ENCODE measurements around the gene OR5B17. TPM values are rescaled to one million over a fixed set of nuclear protein-coding genes. Genes with fewer than 3 reads are reported as not detected.

Gene OR5B17
- total and polyA plus RNA-seq, 9 of the 15 experiments (the other 6 are each of a cell fraction or from before 2014, with no cell fraction given) = not detected

GRCh38 chr11:58316142-58316541 lies 42.7 kb downstream of the OR5B17 start:
- H3K9me3 ChIP-seq (replicated peaks; ENCODE audit: control insufficient read depth, insufficient read depth, low read depth, low read length) = no peaks in the 10 kb centered on the region; the same call in 1 of the 2 replicates
- no peaks in the 10 kb centered on the region for H3K36me3 ChIP-seq (ENCODE audit: control insufficient read depth, insufficient read depth, low read length)
- H3K27ac ChIP-seq (ENCODE audit: extremely low read depth, low read depth, low read length) = no peak overlapping the region
- H3K27me3 ChIP-seq (ENCODE audit: control insufficient read depth in 2 of 2, insufficient read depth in 2 of 2, low read length in 2 of 2) = no peaks in the 10 kb centered on the region
- POLR2A ChIA-PET = interaction anchor here (0.7 kb wide), 1 partner anchor 237 kb away, joined by 3 read pairs; no protein-coding TSS in a partner anchor
- H3K9ac ChIP-seq (ENCODE audit: insufficient read depth in 1 of 2, low read depth in 2 of 2, low read length in 2 of 2) = no peak overlapping the region
- ATAC-seq (no peak), DNase-seq (ENCODE audit: extremely low read depth in 1 of 4, low spot score in 3 of 4) (no peak), FAIRE-seq (no peak)
- no peaks in the 10 kb centered on the region for H3K79me2 ChIP-seq (ENCODE audit: control insufficient read depth, insufficient read depth, low read length)
- no peaks in the 10 kb centered on the region for H3K4me1 ChIP-seq (replicated peaks in 1 of 2; ENCODE audit: control insufficient read depth in 2 of 2, insufficient read depth in 2 of 2, low read length in 2 of 2)
- intact Hi-C loops (cut with micrococcal nuclease) (no loop called here), in situ Hi-C loops (cut with MboI) (no loop called here)
- no peak overlapping the region for H3K4me3 ChIP-seq
- 2% methylated on average over 2 of the region's 2 CpGs for WGBS (ENCODE audit: insufficient coverage, low coverage, missing lambda C conversion rate)
- H3K9me1 ChIP-seq (ENCODE audit: control insufficient read depth, insufficient read depth, low read length) = no peaks in the 10 kb centered on the region
- BruUV-seq (replicated peaks) = no TSS peak
- H3K4me2 ChIP-seq (ENCODE audit: insufficient read depth, low read length) = no peak overlapping the region
- H4K20me1 ChIP-seq (replicated peaks; ENCODE audit: control insufficient read depth, insufficient read depth, low read length) = no peaks in the 10 kb centered on the region
- CTCF ChIA-PET (ENCODE audit: low intra/inter-chr PET ratio) = no interaction called here
- TF ChIP-seq LCOR (CRISPR knock-in tag; IDR thresholded peaks at IDR 0.05) = no peak
- TF ChIP-seq PREB (CRISPR knock-in tag; IDR thresholded peaks at IDR 0.05) = no peak
- no peak for TF ChIP-seq EZH2 (IDR thresholded peaks at IDR 0.05; ENCODE audit: borderline replicate concordance, low read depth, low read length)
- no peak overlapping the region for H2AFZ ChIP-seq (ENCODE audit: low read depth, low read length)

Other genes with a start within 250 kb of the OR5B17 start
Only the 7 nearest of the 12 such genes appear.
- gene OR1S1, start 146.3 kb downstream of the OR5B17 start, total RNA-seq (2014; rRNA removed) = not detected in 2 replicates
- not detected in 2 replicates for gene OR1S1, start 146.3 kb downstream of the OR5B17 start, total RNA-seq (2014; rRNA removed; fragmentation: Illumina TruSeq; extraction: Trizol)
- not detected in 2 replicates for gene OR1S1, start 146.3 kb downstream of the OR5B17 start, total RNA-seq (2015; rRNA removed; fragmentation: Illumina TruSeq; extraction: Trizol)
- not detected in 2 replicates for gene OR1S1, start 146.3 kb downstream of the OR5B17 start, total RNA-seq (2021)
- not detected in 2 replicates for gene OR1S1, start 146.3 kb downstream of the OR5B17 start, polyA plus RNA-seq (2011; rRNA removed)
- gene OR1S1, start 146.3 kb downstream of the OR5B17 start, polyA plus RNA-seq (2014; fragmentation: Illumina TruSeq; extraction: Trizol) = not detected in 2 replicates
- not detected for gene OR1S1, start 146.3 kb downstream of the OR5B17 start, polyA plus RNA-seq (2014; fragmentation: Nextera tagmentation; extraction: Ambion mirVana)
- gene OR1S1, start 146.3 kb downstream of the OR5B17 start, polyA plus RNA-seq (2014; rRNA removed) = not detected in 2 replicates
- not detected in 2 replicates for gene OR10Q1, start 130.2 kb downstream of the OR5B17 start, total RNA-seq (2014; rRNA removed)
- not detected in 2 replicates for gene OR10Q1, start 130.2 kb downstream of the OR5B17 start, total RNA-seq (2014; rRNA removed; fragmentation: Illumina TruSeq; extraction: Trizol)
- not detected in 2 replicates for gene OR10Q1, start 130.2 kb downstream of the OR5B17 start, total RNA-seq (2015; rRNA removed; fragmentation: Illumina TruSeq; extraction: Trizol)
- not detected in 2 replicates for gene OR10Q1, start 130.2 kb downstream of the OR5B17 start, total RNA-seq (2021)
- gene OR10Q1, start 130.2 kb downstream of the OR5B17 start, polyA plus RNA-seq (2011; rRNA removed) = not detected in 2 replicates
- gene OR10Q1, start 130.2 kb downstream of the OR5B17 start, polyA plus RNA-seq (2014; fragmentation: Illumina TruSeq; extraction: Trizol) = not detected in 2 replicates
- gene OR10Q1, start 130.2 kb downstream of the OR5B17 start, polyA plus RNA-seq (2014; fragmentation: Nextera tagmentation; extraction: Ambion mirVana) = not detected
- not detected in 2 replicates for gene OR10Q1, start 130.2 kb downstream of the OR5B17 start, polyA plus RNA-seq (2014; rRNA removed)
- gene OR10W1, start 90.8 kb downstream of the OR5B17 start, total RNA-seq (2014; rRNA removed) = not detected in 2 replicates
- gene OR10W1, start 90.8 kb downstream of the OR5B17 start, total RNA-seq (2014; rRNA removed; fragmentation: Illumina TruSeq; extraction: Trizol) = not detected in 2 replicates
- not detected in 2 replicates for gene OR10W1, start 90.8 kb downstream of the OR5B17 start, total RNA-seq (2015; rRNA removed; fragmentation: Illumina TruSeq; extraction: Trizol)
- not detected in 2 replicates for gene OR10W1, start 90.8 kb downstream of the OR5B17 start, total RNA-seq (2021)
- gene OR10W1, start 90.8 kb downstream of the OR5B17 start, polyA plus RNA-seq (2011; rRNA removed) = not detected in 2 replicates
- gene OR10W1, start 90.8 kb downstream of the OR5B17 start, polyA plus RNA-seq (2014; fragmentation: Illumina TruSeq; extraction: Trizol) = not detected in 2 replicates
- gene OR10W1, start 90.8 kb downstream of the OR5B17 start, polyA plus RNA-seq (2014; fragmentation: Nextera tagmentation; extraction: Ambion mirVana) = not detected
- gene OR10W1, start 90.8 kb downstream of the OR5B17 start, polyA plus RNA-seq (2014; rRNA removed) = not detected in 2 replicates
- not detected in 2 replicates for gene OR5B3, start 47.8 kb upstream of the OR5B17 start, total RNA-seq (2014; rRNA removed)
- gene OR5B3, start 47.8 kb upstream of the OR5B17 start, total RNA-seq (2014; rRNA removed; fragmentation: Illumina TruSeq; extraction: Trizol) = not detected in 2 replicates
- gene OR5B3, start 47.8 kb upstream of the OR5B17 start, total RNA-seq (2015; rRNA removed; fragmentation: Illumina TruSeq; extraction: Trizol) = not detected in 2 replicates
- not detected in 2 replicates for gene OR5B3, start 47.8 kb upstream of the OR5B17 start, total RNA-seq (2021)
- gene OR5B3, start 47.8 kb upstream of the OR5B17 start, polyA plus RNA-seq (2011; rRNA removed) = not detected in 2 replicates
- not detected in 2 replicates for gene OR5B3, start 47.8 kb upstream of the OR5B17 start, polyA plus RNA-seq (2014; fragmentation: Illumina TruSeq; extraction: Trizol)
- not detected for gene OR5B3, start 47.8 kb upstream of the OR5B17 start, polyA plus RNA-seq (2014; fragmentation: Nextera tagmentation; extraction: Ambion mirVana)
- not detected in 2 replicates for gene OR5B3, start 47.8 kb upstream of the OR5B17 start, polyA plus RNA-seq (2014; rRNA removed)
- gene OR5B2, start 69.1 kb upstream of the OR5B17 start, total RNA-seq (2014; rRNA removed) = not detected in 2 replicates
- not detected in 2 replicates for gene OR5B2, start 69.1 kb upstream of the OR5B17 start, total RNA-seq (2014; rRNA removed; fragmentation: Illumina TruSeq; extraction: Trizol)
- gene OR5B2, start 69.1 kb upstream of the OR5B17 start, total RNA-seq (2015; rRNA removed; fragmentation: Illumina TruSeq; extraction: Trizol) = not detected in 2 replicates
- gene OR5B2, start 69.1 kb upstream of the OR5B17 start, total RNA-seq (2021) = not detected in 2 replicates
- not detected in 2 replicates for gene OR5B2, start 69.1 kb upstream of the OR5B17 start, polyA plus RNA-seq (2011; rRNA removed)
- not detected in 2 replicates for gene OR5B2, start 69.1 kb upstream of the OR5B17 start, polyA plus RNA-seq (2014; fragmentation: Illumina TruSeq; extraction: Trizol)
- not detected for gene OR5B2, start 69.1 kb upstream of the OR5B17 start, polyA plus RNA-seq (2014; fragmentation: Nextera tagmentation; extraction: Ambion mirVana)
- gene OR5B2, start 69.1 kb upstream of the OR5B17 start, polyA plus RNA-seq (2014; rRNA removed) = not detected in 2 replicates
- not detected in 2 replicates for gene OR5B12, start 83.2 kb upstream of the OR5B17 start, total RNA-seq (2014; rRNA removed)
- gene OR5B12, start 83.2 kb upstream of the OR5B17 start, total RNA-seq (2014; rRNA removed; fragmentation: Illumina TruSeq; extraction: Trizol) = not detected in 2 replicates
- not detected in 2 replicates for gene OR5B12, start 83.2 kb upstream of the OR5B17 start, total RNA-seq (2015; rRNA removed; fragmentation: Illumina TruSeq; extraction: Trizol)
- not detected in 2 replicates for gene OR5B12, start 83.2 kb upstream of the OR5B17 start, total RNA-seq (2021)
- not detected in 2 replicates for gene OR5B12, start 83.2 kb upstream of the OR5B17 start, polyA plus RNA-seq (2011; rRNA removed)
- not detected in 2 replicates for gene OR5B12, start 83.2 kb upstream of the OR5B17 start, polyA plus RNA-seq (2014; fragmentation: Illumina TruSeq; extraction: Trizol)
- gene OR5B12, start 83.2 kb upstream of the OR5B17 start, polyA plus RNA-seq (2014; fragmentation: Nextera tagmentation; extraction: Ambion mirVana) = not detected
- gene OR5B12, start 83.2 kb upstream of the OR5B17 start, polyA plus RNA-seq (2014; rRNA removed) = 0.20 TPM in 1 of 2 replicates, not detected in the other
- gene OR5B21, start 149.0 kb upstream of the OR5B17 start, total RNA-seq (2014; rRNA removed) = not detected in 2 replicates
- not detected in 2 replicates for gene OR5B21, start 149.0 kb upstream of the OR5B17 start, total RNA-seq (2014; rRNA removed; fragmentation: Illumina TruSeq; extraction: Trizol)
- gene OR5B21, start 149.0 kb upstream of the OR5B17 start, total RNA-seq (2015; rRNA removed; fragmentation: Illumina TruSeq; extraction: Trizol) = not detected in 2 replicates
- not detected in 2 replicates for gene OR5B21, start 149.0 kb upstream of the OR5B17 start, total RNA-seq (2021)
- gene OR5B21, start 149.0 kb upstream of the OR5B17 start, polyA plus RNA-seq (2011; rRNA removed) = not detected in 2 replicates
- not detected in 2 replicates for gene OR5B21, start 149.0 kb upstream of the OR5B17 start, polyA plus RNA-seq (2014; fragmentation: Illumina TruSeq; extraction: Trizol)
- not detected for gene OR5B21, start 149.0 kb upstream of the OR5B17 start, polyA plus RNA-seq (2014; fragmentation: Nextera tagmentation; extraction: Ambion mirVana)
- gene OR5B21, start 149.0 kb upstream of the OR5B17 start, polyA plus RNA-seq (2014; rRNA removed) = not detected in 2 replicates

All from K562 (cell line).